Upper lobe of right lung (tissue), 1 donor: Measurements from ENCODE around the gene NPHP4. TPM values are rescaled to one million over a fixed set of nuclear protein-coding genes. Genes with fewer than 3 reads are reported as not detected.

Experiments used
- ATAC-seq: fragments of 200-7000 bp; cut with Tn5 transposase; one replicate; pipeline ENCODE4 v1.9.1; 2020; ENCODE audit warnings: mild to moderate bottlenecking, moderate library complexity
- DNase-seq: peaks from one replicate; pipeline ENCODE4 v3.0.0-alpha.2; 2020
- H3K27ac ChIP-seq: fragments of 200-600 bp; one replicate; pipeline ENCODE4 v1.8.0; 2022
- H3K27me3 ChIP-seq: fragments of 200-600 bp; one replicate; pipeline ENCODE4 v1.8.0; 2022; ENCODE audit warnings: mild to moderate bottlenecking
- H3K36me3 ChIP-seq: fragments of 200-600 bp; one replicate; pipeline ENCODE4 v1.8.0; 2022
- H3K4me1 ChIP-seq: fragments of 200-600 bp; one replicate; pipeline ENCODE4 v1.8.0; 2022
- H3K4me3 ChIP-seq: fragments of 200-600 bp; one replicate; pipeline ENCODE4 v1.8.0; 2022; ENCODE audit warnings: mild to moderate bottlenecking
- H3K9me3 ChIP-seq: fragments of 200-600 bp; one replicate; pipeline ENCODE4 v1.8.0; 2022
- CTCF ChIP-seq: fragments of 200-600 bp; IDR thresholded peaks from one replicate; pipeline ENCODE4 v1.8.0; 2022; ENCODE audit warnings: antibody characterized with exemption
- intact Hi-C: fragments of 100-400 bp; cut with DNase I; formaldehyde crosslinking; loops from one replicate; pipeline ENCODE4 v1.11.0; 2022
- total RNA-seq: library from RNA; stranded (reverse); fragmentation: NEBNext Ultra II Directional; extraction: Animal tissue kit (Norgen Biotek cat#: 25700); gene quantifications from one replicate; pipeline ENCODE4 v1.2.1, GENCODE V29; 2021
- donor health status: DM: no; HTN: yes; CAD: no; lungs with severe emphysema.

The NPHP4 gene
- total RNA-seq, 1 donor from 2014 or later = 14.6 TPM

GRCh38 chr1:5832916-5833895, 159.0 kb downstream of the NPHP4 start:
- no peak for TF ChIP-seq CTCF
- no peak for DNase-seq

GRCh38 chr1:5831600-5832335, 160.5 kb downstream of the NPHP4 start:
- intact Hi-C loops = no loop called here
- Histone ChIP-seq H3K27me3 (peaks cover 18% of the 10 kb centered on the region), H3K9me3 (no peaks in the 10 kb centered on the region), H3K4me1 (no peaks in the 10 kb centered on the region), H3K4me3 (no peak overlapping the region), H3K27ac (no peak overlapping the region), H3K36me3 (no peaks in the 10 kb centered on the region)
- TF ChIP-seq CTCF = no peak
- DNase-seq = no peak
- ATAC-seq = no peak

More at GRCh38 chr1:5832916-5833895, 159.0 kb downstream of the NPHP4 start:
- Histone ChIP-seq H3K9me3 (no peaks in the 10 kb centered on the region), H3K27ac (no peak overlapping the region), H3K27me3 (peaks cover 18% of the 10 kb centered on the region), H3K36me3 (no peaks in the 10 kb centered on the region), H3K4me1 (no peaks in the 10 kb centered on the region), H3K4me3 (no peak overlapping the region)
- intact Hi-C loops = no loop called here
- no peak for ATAC-seq

- no peak for ATAC-seq
- no peaks in the 10 kb centered on the region for H3K4me1 ChIP-seq
- peaks cover 18% of the 10 kb centered on the region for H3K27me3 ChIP-seq
- no peaks in the 10 kb centered on the region for H3K9me3 ChIP-seq
- H3K4me3 ChIP-seq = no peak overlapping the region
- DNase-seq = no peak
- no peaks in the 10 kb centered on the region for H3K36me3 ChIP-seq
- intact Hi-C loops = no loop called here
- TF ChIP-seq CTCF = no peak
- no peak overlapping the region for H3K27ac ChIP-seq
These were observed 161.2 kb downstream of the NPHP4 start for GRCh38 chr1:5830771-5831599.

GRCh38 chr1:5829414-5829813, 162.8 kb downstream of the NPHP4 start:
- no peak overlapping the region for H3K27ac ChIP-seq
- H3K4me3 ChIP-seq = no peak overlapping the region
- intact Hi-C loops = no loop called here
- no peak for TF ChIP-seq CTCF
- H3K9me3 ChIP-seq = no peaks in the 10 kb centered on the region
- H3K36me3 ChIP-seq = no peaks in the 10 kb centered on the region
- H3K27me3 ChIP-seq = peaks cover 18% of the 10 kb centered on the region
- no peak for ATAC-seq
- DNase-seq = no peak
- no peaks in the 10 kb centered on the region for H3K4me1 ChIP-seq

- H3K4me3 ChIP-seq = no peak overlapping the region
- TF ChIP-seq CTCF = no peak
These were observed 163.8 kb downstream of the NPHP4 start for GRCh38 chr1:5828308-5828935.

More at GRCh38 chr1:5828308-5828935, 163.8 kb downstream of the NPHP4 start:
- intact Hi-C loops = no loop called here
- ATAC-seq (no peak), DNase-seq (no peak)
- H3K27me3 ChIP-seq = peaks cover 18% of the 10 kb centered on the region
- H3K9me3 ChIP-seq = no peaks in the 10 kb centered on the region
- H3K4me1 ChIP-seq = no peaks in the 10 kb centered on the region
- H3K36me3 ChIP-seq = no peaks in the 10 kb centered on the region
- H3K27ac ChIP-seq = no peak overlapping the region
